ENCODE results near the gene RBM14.

GRCh38 chr11:66580803-66581202 lies 35.6 kb upstream of the RBM14 start:
- TF ChIP-seq EZH2 (IDR thresholded peaks at IDR 0.05; ENCODE audit: insufficient read depth, poor library complexity, severe bottlenecking) (no peak), EZH2phosphoT487 (IDR thresholded peaks at IDR 0.05; ENCODE audit: insufficient read depth, low read depth) (no peak)
